HG03060 (cell line): ENCODE data around the gene DUS3L.

ENCODE experiments used
- ATAC-seq: cut with Tn5 transposase; IDR thresholded peaks from one replicate; pipeline ENCODE4 v1.9.1; 2021; ENCODE audit warnings: low read depth, moderate number of reproducible peaks; ENCODE audit not compliant: unreplicated experiment

Gene DUS3L, protein sequence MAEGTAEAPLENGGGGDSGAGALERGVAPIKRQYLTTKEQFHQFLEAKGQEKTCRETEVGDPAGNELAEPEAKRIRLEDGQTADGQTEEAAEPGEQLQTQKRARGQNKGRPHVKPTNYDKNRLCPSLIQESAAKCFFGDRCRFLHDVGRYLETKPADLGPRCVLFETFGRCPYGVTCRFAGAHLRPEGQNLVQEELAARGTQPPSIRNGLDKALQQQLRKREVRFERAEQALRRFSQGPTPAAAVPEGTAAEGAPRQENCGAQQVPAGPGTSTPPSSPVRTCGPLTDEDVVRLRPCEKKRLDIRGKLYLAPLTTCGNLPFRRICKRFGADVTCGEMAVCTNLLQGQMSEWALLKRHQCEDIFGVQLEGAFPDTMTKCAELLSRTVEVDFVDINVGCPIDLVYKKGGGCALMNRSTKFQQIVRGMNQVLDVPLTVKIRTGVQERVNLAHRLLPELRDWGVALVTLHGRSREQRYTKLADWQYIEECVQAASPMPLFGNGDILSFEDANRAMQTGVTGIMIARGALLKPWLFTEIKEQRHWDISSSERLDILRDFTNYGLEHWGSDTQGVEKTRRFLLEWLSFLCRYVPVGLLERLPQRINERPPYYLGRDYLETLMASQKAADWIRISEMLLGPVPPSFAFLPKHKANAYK

GRCh38 chr19:5790559-5791520 lies at the start of gene DUS3L:
Gene DUS3L (minus strand): TSS chr19:5791163. CDS start chr19:5791141, 22 bp downstream.
- ATAC-seq, result peak; percentile 83

DNA sequence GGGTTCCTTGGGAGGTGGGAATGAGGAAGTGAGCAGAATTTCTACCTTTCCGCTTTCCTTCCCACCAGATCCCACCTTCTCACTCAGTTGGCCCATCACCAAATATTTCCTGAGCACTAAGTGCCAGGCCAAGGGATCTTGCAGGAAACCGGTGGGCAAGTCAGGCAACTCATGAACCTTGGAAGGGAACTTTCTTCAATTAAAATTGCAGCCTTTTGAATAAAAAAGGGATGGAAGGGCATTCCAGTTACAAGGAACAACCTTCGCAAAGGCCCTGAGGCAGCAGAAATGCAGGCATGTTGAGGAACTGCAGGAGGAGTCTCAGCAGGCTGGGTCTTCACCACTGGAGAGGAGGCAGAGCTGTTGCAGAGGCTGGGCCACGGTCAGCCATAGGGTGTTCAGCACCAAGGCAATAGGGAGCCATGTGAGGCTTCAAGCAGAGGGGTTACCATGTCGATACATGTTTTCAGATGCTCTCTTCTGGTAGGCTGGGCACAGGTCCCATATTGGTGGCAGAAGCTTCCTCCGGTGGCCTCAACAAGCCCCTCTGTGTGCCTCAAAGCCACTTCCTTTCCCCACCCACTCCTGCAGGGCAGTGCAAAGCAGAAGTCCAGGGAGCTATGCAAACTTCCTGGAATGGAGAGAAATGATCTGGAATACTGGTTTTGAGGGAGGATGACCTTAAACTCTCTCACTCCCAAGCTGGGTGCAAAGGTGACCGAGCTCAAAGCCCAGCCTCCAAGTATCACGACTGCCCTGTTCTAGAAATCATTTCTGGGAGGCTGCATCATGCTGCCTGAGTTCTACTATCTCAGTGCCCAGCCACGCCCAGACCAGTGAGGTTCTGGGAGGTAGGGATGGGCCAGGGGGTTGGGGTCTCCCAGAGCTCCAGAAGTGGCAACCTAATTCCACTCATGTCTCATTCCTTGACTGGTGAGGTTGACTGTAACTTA lies 48.4 kb upstream of the DUS3L start, which contains the start of gene FUT6:
Gene FUT6 (minus strand): TSS at position 638 of the 953 bp plus-strand sequence. CDS start 7,135 bp downstream, outside the sequence.
- no peak for ATAC-seq

DNA sequence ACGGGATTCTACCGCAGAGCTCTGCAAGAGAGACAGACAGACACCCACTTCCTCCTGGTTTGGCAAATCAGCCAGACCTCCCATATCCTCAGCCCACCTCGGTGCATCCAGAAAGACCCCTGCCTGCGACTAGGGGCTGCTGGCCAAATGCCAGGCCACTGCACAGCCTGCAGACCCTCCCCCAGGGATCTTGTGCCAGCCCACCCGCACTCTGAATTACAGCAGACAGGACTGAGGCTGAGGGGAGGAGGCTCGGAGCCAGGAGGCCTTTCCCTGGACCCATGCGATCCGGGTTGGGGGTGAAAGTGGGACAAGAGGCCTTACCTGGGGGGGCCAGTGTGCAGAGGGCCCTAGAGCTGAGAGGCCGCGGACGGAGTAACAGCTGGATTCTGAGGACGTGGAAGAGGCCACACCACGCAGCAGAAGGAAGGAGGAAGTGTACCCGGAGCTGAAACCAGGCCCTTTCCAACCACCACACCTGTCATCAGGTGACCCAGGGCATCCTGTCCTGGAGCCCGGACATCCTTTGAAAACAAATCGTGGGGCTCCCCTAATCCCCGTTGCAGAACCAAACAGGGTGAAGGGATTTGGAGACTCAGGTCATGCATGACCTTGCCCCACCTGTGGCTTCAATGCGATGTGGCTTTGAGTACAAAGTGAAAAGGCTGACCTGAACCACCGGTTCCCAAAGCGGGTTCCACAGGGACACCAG lies 47.5 kb upstream of the DUS3L start:
- ATAC-seq, result no peak

DNA sequence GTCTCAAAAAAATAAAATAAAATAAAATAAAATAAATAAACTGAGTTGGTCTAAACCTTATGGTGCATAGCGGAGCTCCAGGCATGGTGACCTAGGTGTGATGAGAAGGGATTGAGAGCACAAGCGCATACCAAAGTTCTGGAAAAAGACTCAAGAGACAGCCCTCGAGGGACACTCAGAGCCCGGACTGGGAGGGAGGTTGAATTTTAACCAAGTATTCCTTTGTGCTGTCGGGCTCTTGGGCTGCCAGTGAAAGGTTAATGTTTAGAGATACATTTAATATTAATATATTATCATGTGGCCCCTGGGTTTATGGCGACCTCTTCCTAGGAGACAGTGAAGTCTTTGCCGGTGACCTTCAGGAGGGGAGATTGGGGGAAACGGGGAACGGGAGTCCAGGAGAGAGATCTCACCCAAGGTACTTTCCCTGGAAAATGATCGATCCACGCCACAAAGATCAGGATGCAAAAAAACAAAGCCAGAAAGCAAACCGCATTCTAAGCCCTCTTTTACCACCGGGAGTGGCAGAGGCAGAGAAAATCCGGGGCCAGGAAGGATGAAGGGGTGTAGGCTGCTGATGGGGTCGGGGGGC lies 46.9 kb upstream of the DUS3L start:
- ATAC-seq, result no peak

DNA sequence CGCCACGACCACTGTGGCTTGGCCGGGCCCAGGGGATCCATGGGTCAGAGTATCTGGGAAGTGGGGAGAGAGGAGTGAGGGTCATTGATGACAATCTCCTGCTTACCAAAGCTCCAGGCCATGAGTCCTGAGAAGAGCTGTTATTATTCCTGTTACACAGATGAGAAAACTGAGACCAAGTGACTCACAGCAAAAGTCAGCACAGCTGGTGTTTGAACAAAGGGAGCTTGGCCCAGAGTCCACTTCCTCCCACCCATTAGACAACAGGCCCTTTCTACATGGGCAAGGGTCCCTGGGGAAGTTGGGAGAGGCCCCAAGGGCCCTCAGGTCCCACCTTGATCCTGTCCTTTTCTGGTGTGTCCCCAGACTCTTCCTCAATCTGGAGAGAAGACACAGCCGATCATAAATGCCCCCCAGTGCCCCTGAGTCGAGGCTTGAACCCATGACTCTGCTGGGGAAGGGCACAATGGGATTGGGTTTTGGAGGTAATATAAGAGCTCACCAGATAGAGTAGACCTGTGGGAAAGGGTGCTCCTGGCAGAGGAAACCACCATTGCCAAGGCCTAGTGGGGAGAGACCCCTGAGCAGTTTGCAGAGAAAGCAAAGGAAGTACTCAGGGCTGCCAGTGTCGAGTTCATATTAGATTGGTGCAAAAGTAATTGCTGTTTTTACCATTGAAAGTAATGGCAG lies 41.7 kb upstream of the DUS3L start:
- ATAC-seq, result no peak

DNA sequence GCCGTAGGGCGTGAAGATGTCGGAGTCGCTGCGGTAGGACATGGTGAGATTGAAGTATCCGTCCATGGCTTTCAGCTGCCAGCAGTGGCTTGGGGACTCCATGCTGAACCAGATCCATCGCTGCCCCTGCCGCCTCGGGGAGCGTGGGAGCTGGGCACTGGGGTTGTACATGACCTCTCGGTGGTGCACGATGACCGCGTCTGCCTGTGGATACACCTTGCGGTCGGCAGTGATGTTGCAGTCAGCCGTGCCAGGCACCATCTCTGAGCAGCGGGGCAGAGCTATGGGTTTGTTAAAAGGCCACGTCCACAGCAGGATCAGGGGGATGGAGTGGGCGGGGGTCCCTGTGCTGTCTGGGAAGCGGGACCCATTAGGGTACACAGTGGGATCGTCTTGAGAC lies 41.1 kb upstream of the DUS3L start:
- ATAC-seq, result no peak

DNA sequence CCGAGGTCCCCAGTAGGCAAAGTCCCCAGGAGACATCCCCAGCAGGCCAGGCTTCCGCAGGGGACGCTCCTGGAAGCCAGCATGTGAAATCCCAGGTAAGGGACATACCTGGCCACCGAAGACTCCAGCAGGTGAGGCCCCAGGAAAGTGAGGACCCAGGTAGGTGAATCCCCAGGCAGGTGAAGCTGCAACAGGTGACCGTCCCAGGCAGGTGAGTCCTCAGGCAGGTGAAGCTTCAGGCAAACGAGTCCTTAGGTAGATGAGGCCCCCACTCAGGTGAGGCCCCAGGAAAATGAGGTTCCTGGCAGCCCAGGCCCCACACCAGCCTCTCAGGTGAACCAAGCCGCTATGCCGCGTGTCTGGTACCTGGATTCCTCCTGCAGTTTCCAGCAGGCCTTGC lies 40.2 kb upstream of the DUS3L start:
- ATAC-seq, result no peak

- ATAC-seq, result no peak
Observed at GRCh38 chr19:5829567-5830310, 38.8 kb upstream of the DUS3L start.

GRCh38 chr19:5828661-5829566 lies 38.0 kb upstream of the DUS3L start:
- no peak for ATAC-seq

- ATAC-seq, result peak; percentile 58
Observed at GRCh38 chr19:5827891-5828660, 37.1 kb upstream of the DUS3L start.

- ATAC-seq, result no peak
Observed at GRCh38 chr19:5827342-5827890, 36.5 kb upstream of the DUS3L start.

DNA sequence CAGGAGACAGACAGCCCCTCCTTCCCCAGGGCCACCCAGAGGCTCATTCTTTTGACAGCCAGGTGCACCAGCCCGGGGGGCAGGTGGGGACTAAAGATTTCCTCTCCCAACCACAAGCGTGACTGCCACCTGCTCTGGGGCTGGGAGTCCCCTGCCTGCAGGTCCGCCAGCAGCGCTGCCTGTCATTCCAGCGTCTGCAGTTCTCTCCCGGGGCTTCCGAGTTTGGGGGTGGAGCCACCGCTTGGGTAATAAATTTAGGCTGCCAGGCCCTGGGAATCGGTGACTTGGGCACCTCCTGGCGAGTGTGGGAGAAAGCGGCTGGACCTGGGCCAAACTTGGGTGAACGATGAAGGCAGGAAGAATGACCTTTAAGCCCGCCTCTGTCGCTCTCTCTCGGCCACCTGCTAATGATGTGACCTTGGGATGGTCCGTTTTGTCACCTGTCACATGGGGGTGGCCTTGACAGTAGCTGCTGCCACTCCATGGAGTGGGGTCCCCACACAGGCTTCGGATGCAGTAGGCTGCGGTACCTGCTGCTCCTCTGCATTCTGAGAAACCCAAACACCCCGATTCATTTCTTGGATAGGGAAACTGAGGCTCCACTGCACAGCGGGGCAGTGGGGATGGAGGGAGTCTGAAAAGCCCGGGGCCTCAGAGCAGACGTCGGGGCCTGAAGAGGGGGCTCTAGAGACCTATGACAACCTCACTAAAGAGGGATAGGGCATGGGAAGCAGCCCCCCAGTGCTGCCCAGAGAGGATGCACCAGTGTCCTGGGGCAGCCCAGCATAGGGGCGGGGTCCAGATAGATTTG lies 35.8 kb upstream of the DUS3L start:
- no peak for ATAC-seq

GRCh38 chr19:5825178-5825577 lies 34.2 kb upstream of the DUS3L start:
- ATAC-seq, result no peak

DNA sequence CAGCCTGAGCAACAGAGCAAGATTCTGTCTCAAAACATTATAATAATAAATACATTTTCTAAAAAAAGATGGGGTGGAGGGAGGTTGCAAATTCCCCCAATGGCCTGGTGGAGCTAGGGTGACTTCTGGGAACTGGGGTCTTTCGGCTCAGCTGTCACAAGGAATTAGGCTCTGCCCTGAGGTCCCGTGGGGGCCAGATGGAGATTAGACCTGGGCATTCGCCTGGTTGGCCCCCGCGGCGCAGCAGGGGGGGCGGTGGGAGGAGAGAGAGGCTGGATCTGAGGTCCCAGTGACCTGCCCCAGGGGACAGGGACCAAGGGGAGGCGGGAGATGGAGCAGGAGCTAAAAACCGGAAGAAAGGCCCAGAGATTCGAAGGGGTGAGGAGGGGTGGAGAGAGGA lies 33.8 kb upstream of the DUS3L start:
- no peak for ATAC-seq
